GM23248 (cell line): ENCODE data around the gene CELA3A. TPM values are rescaled to one million over a fixed set of nuclear protein-coding genes. Genes with fewer than 3 reads are reported as not detected.
A peak's percentile ranks its signal among the peaks of the same experiment; 100 is the strongest.

Experiments
- DNase-seq: peaks from one replicate; pipeline ENCODE4 v3.0.0-alpha.2; 2015
- H2AFZ ChIP-seq: fragments of 200-600 bp; sonication (generic); 2 replicates; pipeline ENCODE4 v1.6.1; 2016; ENCODE audit warnings: antibody characterized with exemption
- H3F3A ChIP-seq: fragments of 200-600 bp; sonication (generic); 2 replicates; pipeline ENCODE4 v1.6.1; 2016; ENCODE audit warnings: mild to moderate bottlenecking, antibody characterized with exemption, mixed run types; ENCODE audit not compliant: insufficient read depth
- H3K27ac ChIP-seq: fragments of 200-600 bp; sonication (generic); 2 replicates; pipeline ENCODE4 v1.5.1; 2016; ENCODE audit warnings: mild to moderate bottlenecking
- H3K27me3 ChIP-seq: fragments of 200-600 bp; sonication (generic); replicated peaks from 2 replicates; pipeline ENCODE4 v1.6.1; 2016; ENCODE audit warnings: mild to moderate bottlenecking; ENCODE audit not compliant: insufficient read depth
- H3K36me3 ChIP-seq: fragments of 200-600 bp; sonication (generic); 2 replicates; pipeline ENCODE4 v1.6.1; 2016; ENCODE audit warnings: low read depth, mild to moderate bottlenecking
- H3K4me1 ChIP-seq: fragments of 200-600 bp; sonication (generic); 2 replicates; pipeline ENCODE4 v1.6.1; 2016; ENCODE audit warnings: mild to moderate bottlenecking; ENCODE audit not compliant: insufficient read depth
- H3K4me2 ChIP-seq: fragments of 200-600 bp; sonication (generic); one replicate; pipeline ENCODE4 v1.6.1; 2016; ENCODE audit warnings: mild to moderate bottlenecking; ENCODE audit not compliant: unreplicated experiment
- H3K4me3 ChIP-seq: fragments of 200-600 bp; sonication (generic); 2 replicates; pipeline ENCODE4 v1.5.1; 2016; ENCODE audit warnings: mild to moderate bottlenecking
- H3K79me2 ChIP-seq: fragments of 200-600 bp; sonication (generic); 2 replicates; pipeline ENCODE4 v1.6.1; 2016; ENCODE audit warnings: mild to moderate bottlenecking; ENCODE audit not compliant: insufficient read depth
- H3K9ac ChIP-seq: fragments of 200-600 bp; sonication (generic); 2 replicates; pipeline ENCODE4 v1.6.1; 2016; ENCODE audit warnings: mild to moderate bottlenecking
- H3K9me2 ChIP-seq: fragments of 200-600 bp; sonication (generic); 2 replicates; pipeline ENCODE4 v1.6.1; 2016; ENCODE audit warnings: mixed run types, mild to moderate bottlenecking, moderate library complexity; ENCODE audit not compliant: insufficient read depth
- H3K9me3 ChIP-seq: fragments of 200-600 bp; sonication (generic); one replicate; pipeline ENCODE4 v1.6.1; 2017; ENCODE audit warnings: low read depth
- H4K20me1 ChIP-seq: fragments of 200-600 bp; sonication (generic); 2 replicates; pipeline ENCODE4 v1.6.0; 2016; ENCODE audit not compliant: insufficient read depth
- EZH2 ChIP-seq: fragments of 200-600 bp; sonication (generic); IDR thresholded peaks from 2 replicates; pipeline ENCODE4 v1.6.1; 2018; ENCODE audit warnings: antibody characterized with exemption, mild to moderate bottlenecking; ENCODE audit not compliant: insufficient read depth, poor library complexity, severe bottlenecking
- EZH2phosphoT487 ChIP-seq: fragments of 200-600 bp; sonication (generic); IDR thresholded peaks from 2 replicates; pipeline ENCODE4 v1.6.1; 2018; ENCODE audit warnings: antibody characterized with exemption, moderate library complexity, mild to moderate bottlenecking, low read depth; ENCODE audit not compliant: insufficient read depth
- WGBS, 2 experiments: methylation state at CpG; one replicate each; pipeline ENCODE4 v1.1.6; 2015 to 2017; ENCODE audit warnings: low lambda C conversion rate in 2 of 2, low coverage in 1 of 2; ENCODE audit errors: missing lambda C conversion rate in 2 of 2; 5-methylcytosine and 5-hydroxymethylcytosine counted together
- in situ Hi-C: fragments of 300-500 bp; cut with MboI; formaldehyde crosslinking; loops from 2 replicates; pipeline ENCODE4 v1.15.0; 2020
- polyA plus RNA-seq: library from polyadenylated mRNA; unstranded; fragments of >200 nt; fragmentation: Nextera tagmentation; extraction: Ambion mirVana; gene quantifications from 2 replicates; pipeline ENCODE4 v1.2.1, GENCODE V29; 2016
- total RNA-seq: library from RNA; depleted of rRNA; stranded (reverse); fragments of >200 nt; shearing (Covaris generic); gene quantifications from 2 replicates; pipeline ENCODE4 v1.2.3, GENCODE V29; 2014

CELA3A gene
- total and polyA plus RNA-seq, 2 experiments from 2014 or later = not detected

GRCh38 chr1:21956720-21957552, 44.5 kb upstream of the CELA3A start:
- Histone ChIP-seq H3K27ac (no peak overlapping the region), H3K4me1 (peaks cover 7% of the 10 kb centered on the region), H4K20me1 (no peaks in the 10 kb centered on the region), H3F3A (no peaks in the 10 kb centered on the region), H3K9me3 (no peaks in the 10 kb centered on the region), H3K27me3 (no peaks in the 10 kb centered on the region), H3K9me2 (no peaks in the 10 kb centered on the region), H3K36me3 (no peaks in the 10 kb centered on the region), H2AFZ (no peak overlapping the region), H3K4me3 (no peak overlapping the region), H3K4me2 (no peak overlapping the region), H3K79me2 (no peaks in the 10 kb centered on the region), H3K9ac (no peak overlapping the region)
- WGBS, 2 experiments = 75 to 76% methylated on average over 18 of the region's 18 CpGs
- TF ChIP-seq EZH2phosphoT487 (no peak), EZH2 (no peak)
- DNase-seq = peak; percentile 60
- in situ Hi-C loops = no loop called here

- Histone ChIP-seq H3K79me2 (no peaks in the 10 kb centered on the region), H4K20me1 (no peaks in the 10 kb centered on the region), H2AFZ (no peak overlapping the region), H3K4me1 (peaks cover 16% of the 10 kb centered on the region), H3K36me3 (no peaks in the 10 kb centered on the region), H3F3A (no peaks in the 10 kb centered on the region), H3K27ac (no peak overlapping the region), H3K9me3 (no peaks in the 10 kb centered on the region), H3K9ac (no peak overlapping the region), H3K27me3 (no peaks in the 10 kb centered on the region), H3K4me2 (no peak overlapping the region), H3K4me3 (no peak overlapping the region), H3K9me2 (no peaks in the 10 kb centered on the region)
- no peak for TF ChIP-seq EZH2phosphoT487
- 96 to 100% methylated on average over 2 of the region's 2 CpGs for WGBS, 2 experiments
- DNase-seq = no peak
- in situ Hi-C loops = no loop called here
Measured at GRCh38 chr1:21961337-21961736, 40.1 kb upstream of the CELA3A start.

- no peak overlapping the region for H3K9ac ChIP-seq
- in situ Hi-C loops = no loop called here
- no peaks in the 10 kb centered on the region for H3K79me2 ChIP-seq
- no peaks in the 10 kb centered on the region for H3F3A ChIP-seq
- H3K4me2 ChIP-seq = no peak overlapping the region
- H3K4me3 ChIP-seq = no peak overlapping the region
- no peaks in the 10 kb centered on the region for H3K27me3 ChIP-seq
- no peaks in the 10 kb centered on the region for H3K9me2 ChIP-seq
- no peak for DNase-seq
- H3K4me1 ChIP-seq = peaks cover 17% of the 10 kb centered on the region
- no peak for TF ChIP-seq EZH2phosphoT487
- TF ChIP-seq EZH2 = no peak
- no peaks in the 10 kb centered on the region for H4K20me1 ChIP-seq
- no peaks in the 10 kb centered on the region for H3K9me3 ChIP-seq
- H2AFZ ChIP-seq = no peak overlapping the region
- 89 to 94% methylated on average over 2 of the region's 2 CpGs for WGBS, 2 experiments
- no peak overlapping the region for H3K27ac ChIP-seq
- H3K36me3 ChIP-seq = no peaks in the 10 kb centered on the region
Measured at GRCh38 chr1:21961799-21962198, 39.7 kb upstream of the CELA3A start.

- TF ChIP-seq EZH2 (no peak), EZH2phosphoT487 (no peak)
- H3F3A ChIP-seq = no peaks in the 10 kb centered on the region
- no peak overlapping the region for H3K27ac ChIP-seq
- H2AFZ ChIP-seq = no peak overlapping the region
- no peak overlapping the region for H3K4me3 ChIP-seq
- no peaks in the 10 kb centered on the region for H3K79me2 ChIP-seq
- H3K4me2 ChIP-seq = no peak overlapping the region
- H3K9me2 ChIP-seq = no peaks in the 10 kb centered on the region
- H3K9ac ChIP-seq = no peak overlapping the region
- H4K20me1 ChIP-seq = no peaks in the 10 kb centered on the region
- in situ Hi-C loops = no loop called here
- WGBS, 2 experiments = 37 to 39% methylated on average over 10 to 11 of the region's 11 CpGs
- H3K9me3 ChIP-seq = no peaks in the 10 kb centered on the region
- peaks cover 13% of the 10 kb centered on the region for H3K4me1 ChIP-seq
- peak; percentile 68 for DNase-seq
- H3K27me3 ChIP-seq = no peaks in the 10 kb centered on the region
- H3K36me3 ChIP-seq = no peaks in the 10 kb centered on the region
Measured at GRCh38 chr1:21963477-21964217, 37.8 kb upstream of the CELA3A start.
